ENCODE measurements around the gene TTC17. TPM values are rescaled to one million over a fixed set of nuclear protein-coding genes. Genes with fewer than 3 reads are reported as not detected.

Gene TTC17
- total RNA-seq, 1 donor from 2014 or later = 183 TPM

DNA sequence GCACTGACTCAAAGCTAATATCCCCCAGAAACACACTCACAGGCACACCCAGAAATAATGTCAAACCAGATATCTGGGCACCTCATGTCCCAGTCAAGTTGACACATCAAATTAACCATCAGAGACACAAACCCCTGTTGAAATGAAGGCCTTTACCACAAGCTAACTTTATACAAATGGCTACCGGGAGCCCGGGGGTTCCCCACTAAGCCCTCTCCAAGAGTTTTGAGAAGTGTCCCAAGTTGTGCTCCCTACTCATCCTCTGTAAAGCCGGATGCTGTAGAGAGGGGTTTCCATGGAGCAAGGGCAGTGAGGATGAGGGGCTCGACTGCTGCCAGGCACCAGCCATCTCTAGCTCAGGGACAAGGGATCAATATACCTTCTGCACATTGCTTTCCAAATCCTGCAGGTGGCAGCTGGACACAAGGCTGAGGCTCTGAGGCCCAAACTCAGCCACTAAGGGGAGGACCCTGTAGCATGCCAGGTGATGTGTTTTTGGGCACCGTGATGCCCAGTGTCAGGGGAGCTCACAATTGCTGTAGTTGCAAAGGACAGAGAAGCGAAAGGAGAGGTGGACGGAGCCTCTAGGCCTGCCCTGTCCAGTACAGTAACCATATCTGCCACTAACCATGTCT is 145.7 kb downstream of the TTC17 start:
- no peaks in the 10 kb centered on the region for H3K27me3 ChIP-seq
- no peaks in the 10 kb centered on the region for H3K79me2 ChIP-seq (ENCODE audit: low read depth)
- peaks cover 8% of the 10 kb centered on the region for H3K27me3 Mint-ChIP-seq (ENCODE audit: insufficient read depth, low read depth)
- H3K27ac ChIP-seq = no peak overlapping the region
- H3F3A ChIP-seq (ENCODE audit: low read depth) = no peaks in the 10 kb centered on the region
- no peak overlapping the region for H3K4me3 ChIP-seq
- H3K9ac ChIP-seq = no peak overlapping the region
- H3K36me3 Mint-ChIP-seq = no peaks in the 10 kb centered on the region
- H3K4me2 ChIP-seq = no peak overlapping the region
- H3K9me3 ChIP-seq (ENCODE audit: low read depth) = no peaks in the 10 kb centered on the region
- no peak overlapping the region for H3K27ac Mint-ChIP-seq
- TF ChIP-seq, protein P1, sequence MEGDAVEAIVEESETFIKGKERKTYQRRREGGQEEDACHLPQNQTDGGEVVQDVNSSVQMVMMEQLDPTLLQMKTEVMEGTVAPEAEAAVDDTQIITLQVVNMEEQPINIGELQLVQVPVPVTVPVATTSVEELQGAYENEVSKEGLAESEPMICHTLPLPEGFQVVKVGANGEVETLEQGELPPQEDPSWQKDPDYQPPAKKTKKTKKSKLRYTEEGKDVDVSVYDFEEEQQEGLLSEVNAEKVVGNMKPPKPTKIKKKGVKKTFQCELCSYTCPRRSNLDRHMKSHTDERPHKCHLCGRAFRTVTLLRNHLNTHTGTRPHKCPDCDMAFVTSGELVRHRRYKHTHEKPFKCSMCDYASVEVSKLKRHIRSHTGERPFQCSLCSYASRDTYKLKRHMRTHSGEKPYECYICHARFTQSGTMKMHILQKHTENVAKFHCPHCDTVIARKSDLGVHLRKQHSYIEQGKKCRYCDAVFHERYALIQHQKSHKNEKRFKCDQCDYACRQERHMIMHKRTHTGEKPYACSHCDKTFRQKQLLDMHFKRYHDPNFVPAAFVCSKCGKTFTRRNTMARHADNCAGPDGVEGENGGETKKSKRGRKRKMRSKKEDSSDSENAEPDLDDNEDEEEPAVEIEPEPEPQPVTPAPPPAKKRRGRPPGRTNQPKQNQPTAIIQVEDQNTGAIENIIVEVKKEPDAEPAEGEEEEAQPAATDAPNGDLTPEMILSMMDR (IDR thresholded peaks at IDR 0.05) = peak; percentile 64
- TF ChIP-seq EZH2phosphoT487 (IDR thresholded peaks at IDR 0.05) = no peak
- peaks cover 6% of the 10 kb centered on the region for H3K9me3 Mint-ChIP-seq
- DNase-seq (ENCODE audit: low spot score) = peak; percentile 67
- no peak overlapping the region for H2AFZ ChIP-seq (replicated peaks)
- no peaks in the 10 kb centered on the region for H3K36me3 ChIP-seq
- H3K4me1 Mint-ChIP-seq = peaks cover 3% of the 10 kb centered on the region
- H4K20me1 ChIP-seq (ENCODE audit: low read depth) = no peaks in the 10 kb centered on the region
- H3K4me3 Mint-ChIP-seq = no peak overlapping the region
- H3K4me1 ChIP-seq = no peaks in the 10 kb centered on the region

DNA sequence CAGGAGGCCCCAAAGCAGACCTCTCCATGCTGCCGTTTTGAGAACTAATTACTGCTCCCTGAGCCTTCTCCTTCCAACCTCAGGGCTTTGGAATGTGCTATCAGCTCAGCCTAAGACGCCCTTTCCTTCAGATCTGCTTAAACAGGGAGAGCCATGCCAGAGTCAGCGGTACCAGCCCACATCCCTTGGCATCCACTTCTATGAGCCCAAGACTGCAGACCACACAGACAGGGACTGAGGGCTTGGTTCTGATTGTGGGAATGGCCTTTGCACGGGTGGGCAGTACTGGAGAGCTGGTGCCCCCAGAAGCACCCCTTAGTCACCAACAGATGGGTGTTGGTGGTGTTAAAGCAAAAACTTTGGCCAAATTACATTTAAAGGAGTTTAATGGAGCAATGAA is 146.5 kb downstream of the TTC17 start:
- H3K4me1 Mint-ChIP-seq = peaks cover 3% of the 10 kb centered on the region

DNA sequence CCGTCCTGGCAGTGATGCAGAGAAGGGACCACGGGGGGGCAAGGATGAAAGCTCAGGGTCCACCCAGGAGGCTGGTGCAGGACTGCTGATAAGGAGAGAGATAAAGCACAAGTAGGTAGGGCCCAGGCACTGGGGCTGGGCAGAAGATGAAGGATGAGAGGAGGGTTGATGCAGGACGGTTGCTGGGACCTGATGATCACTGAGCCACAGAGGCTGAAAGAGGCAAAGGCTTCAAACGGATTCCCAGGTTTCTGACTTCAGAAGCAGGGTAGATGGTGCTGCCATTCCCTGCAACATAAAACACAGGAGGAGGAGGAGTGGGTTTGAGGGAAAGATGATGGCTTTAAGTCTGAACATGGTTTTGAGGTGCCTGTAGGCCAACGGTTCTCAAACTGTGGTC is 148.5 kb downstream of the TTC17 start:
- H3K79me2 ChIP-seq (ENCODE audit: low read depth) = no peaks in the 10 kb centered on the region
- TF ChIP-seq, protein P1 (IDR thresholded peaks at IDR 0.05) = no peak
- no peak for TF ChIP-seq EZH2 (IDR thresholded peaks at IDR 0.05)
- no peak for TF ChIP-seq EZH2phosphoT487 (IDR thresholded peaks at IDR 0.05)
- Mint-ChIP-seq H3K36me3 (no peaks in the 10 kb centered on the region), H3K27ac (no peak overlapping the region), H3K27me3 (ENCODE audit: insufficient read depth, low read depth) (peaks cover 12% of the 10 kb centered on the region), H3K4me3 (no peak overlapping the region), H3K9me3 (peaks cover 2% of the 10 kb centered on the region), H3K4me1 (peaks cover 3% of the 10 kb centered on the region)
- no peaks in the 10 kb centered on the region for H3K9me3 ChIP-seq (ENCODE audit: low read depth)
- no peaks in the 10 kb centered on the region for H3K27me3 ChIP-seq
- H3K27ac ChIP-seq = no peak overlapping the region
- DNase-seq (ENCODE audit: low spot score) = no peak
- no peak overlapping the region for H3K4me2 ChIP-seq
- no peak overlapping the region for H3K4me3 ChIP-seq
- H4K20me1 ChIP-seq (ENCODE audit: low read depth) = no peaks in the 10 kb centered on the region
- no peaks in the 10 kb centered on the region for H3K36me3 ChIP-seq
- no peaks in the 10 kb centered on the region for H3F3A ChIP-seq (ENCODE audit: low read depth)
- no peak overlapping the region for H2AFZ ChIP-seq (replicated peaks)
- no peaks in the 10 kb centered on the region for H3K4me1 ChIP-seq
- H3K9ac ChIP-seq = no peak overlapping the region

More for the DNA sequence above, 146.5 kb downstream of the TTC17 start:
- H3K4me2 ChIP-seq = no peak overlapping the region
- no peaks in the 10 kb centered on the region for H4K20me1 ChIP-seq (ENCODE audit: low read depth)
- Mint-ChIP-seq H3K27ac (no peak overlapping the region), H3K36me3 (no peaks in the 10 kb centered on the region), H3K9me3 (peaks cover 6% of the 10 kb centered on the region), H3K4me3 (no peak overlapping the region), H3K27me3 (ENCODE audit: insufficient read depth, low read depth) (peaks cover 8% of the 10 kb centered on the region)
- no peak overlapping the region for H3K27ac ChIP-seq
- H3K36me3 ChIP-seq = no peaks in the 10 kb centered on the region
- H3K9ac ChIP-seq = no peak overlapping the region
- H2AFZ ChIP-seq (replicated peaks) = no peak overlapping the region
- TF ChIP-seq EZH2 (IDR thresholded peaks at IDR 0.05) = no peak
- no peaks in the 10 kb centered on the region for H3K27me3 ChIP-seq
- no peak for DNase-seq (ENCODE audit: low spot score)
- H3K4me1 ChIP-seq = no peaks in the 10 kb centered on the region
- H3F3A ChIP-seq (ENCODE audit: low read depth) = no peaks in the 10 kb centered on the region
- H3K79me2 ChIP-seq (ENCODE audit: low read depth) = no peaks in the 10 kb centered on the region
- H3K4me3 ChIP-seq = no peak overlapping the region
- no peaks in the 10 kb centered on the region for H3K9me3 ChIP-seq (ENCODE audit: low read depth)

DNA sequence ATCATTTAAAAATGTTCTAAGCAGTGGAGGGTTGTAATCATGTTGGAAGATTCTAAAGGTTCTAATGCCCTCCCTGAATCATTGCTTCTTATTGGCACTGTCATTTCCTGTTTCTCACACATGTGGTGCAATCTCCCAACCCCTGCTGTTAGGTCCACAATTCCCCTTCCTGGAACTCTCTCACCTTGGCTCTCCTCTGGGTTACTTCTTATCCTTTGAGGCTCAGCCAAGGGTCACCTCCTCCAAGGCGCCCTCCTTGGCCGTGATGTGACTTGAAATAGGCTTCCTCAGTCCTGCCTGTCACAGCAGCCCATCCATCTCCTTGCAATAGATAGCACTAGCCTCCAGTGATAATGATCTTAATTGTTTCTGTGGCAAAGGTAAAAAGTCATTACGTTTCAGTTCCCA is 149.8 kb downstream of the TTC17 start:
- no peak for DNase-seq (ENCODE audit: low spot score)
- Histone ChIP-seq H3F3A (ENCODE audit: low read depth) (no peaks in the 10 kb centered on the region), H3K9ac (no peak overlapping the region), H3K36me3 (no peaks in the 10 kb centered on the region), H3K79me2 (ENCODE audit: low read depth) (no peaks in the 10 kb centered on the region), H3K4me2 (no peak overlapping the region), H2AFZ (replicated peaks) (no peak overlapping the region), H4K20me1 (ENCODE audit: low read depth) (no peaks in the 10 kb centered on the region), H3K9me3 (ENCODE audit: low read depth) (no peaks in the 10 kb centered on the region), H3K27me3 (no peaks in the 10 kb centered on the region), H3K27ac (no peak overlapping the region), H3K4me3 (no peak overlapping the region), H3K4me1 (no peaks in the 10 kb centered on the region)
- peaks cover 6% of the 10 kb centered on the region for H3K9me3 Mint-ChIP-seq
- peaks cover 3% of the 10 kb centered on the region for H3K4me1 Mint-ChIP-seq
- TF ChIP-seq, protein P1 (IDR thresholded peaks at IDR 0.05) = no peak
- TF ChIP-seq EZH2 (IDR thresholded peaks at IDR 0.05) (no peak), EZH2phosphoT487 (IDR thresholded peaks at IDR 0.05) (no peak)
- H3K36me3 Mint-ChIP-seq = no peaks in the 10 kb centered on the region
- H3K27me3 Mint-ChIP-seq (ENCODE audit: insufficient read depth, low read depth) = peaks cover 16% of the 10 kb centered on the region
- no peak overlapping the region for H3K4me3 Mint-ChIP-seq
- peak overlapping the region; percentile 13 for H3K27ac Mint-ChIP-seq
